GM19467 (cell line): ENCODE results near the gene MAD1L1.
"Not testable (repeated sequence)": the region's sequence is repeated elsewhere in the genome, so short reads cannot be mapped to it uniquely, and the experiment has no call there.

Experiments
- ATAC-seq: cut with Tn5 transposase; IDR thresholded peaks from one replicate; pipeline ENCODE4 v1.9.1; 2021; ENCODE audit warnings: mild to moderate bottlenecking, moderate library complexity; ENCODE audit not compliant: unreplicated experiment

The MAD1L1 gene

DNA sequence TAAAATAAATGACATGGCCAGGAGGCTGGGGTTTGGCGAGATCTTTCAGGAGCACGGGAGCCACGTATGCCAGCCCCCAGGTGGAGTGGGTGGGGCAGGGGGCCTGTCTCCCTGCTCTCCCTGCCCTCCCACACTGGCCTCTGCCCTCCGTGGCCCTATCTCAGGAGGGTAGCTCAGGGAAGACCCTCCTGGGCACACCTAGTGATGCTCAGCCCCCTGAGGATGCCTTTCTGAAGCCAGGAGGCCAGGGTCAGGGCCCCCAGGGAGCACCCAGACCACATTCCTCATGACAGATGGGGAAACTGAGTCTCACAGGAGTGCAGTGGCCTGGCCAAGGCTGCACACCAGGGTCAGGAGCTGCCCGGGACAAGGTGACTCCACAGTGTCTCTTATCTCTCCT, 339.3 kb downstream of the MAD1L1 start:
- ATAC-seq, result no peak

DNA sequence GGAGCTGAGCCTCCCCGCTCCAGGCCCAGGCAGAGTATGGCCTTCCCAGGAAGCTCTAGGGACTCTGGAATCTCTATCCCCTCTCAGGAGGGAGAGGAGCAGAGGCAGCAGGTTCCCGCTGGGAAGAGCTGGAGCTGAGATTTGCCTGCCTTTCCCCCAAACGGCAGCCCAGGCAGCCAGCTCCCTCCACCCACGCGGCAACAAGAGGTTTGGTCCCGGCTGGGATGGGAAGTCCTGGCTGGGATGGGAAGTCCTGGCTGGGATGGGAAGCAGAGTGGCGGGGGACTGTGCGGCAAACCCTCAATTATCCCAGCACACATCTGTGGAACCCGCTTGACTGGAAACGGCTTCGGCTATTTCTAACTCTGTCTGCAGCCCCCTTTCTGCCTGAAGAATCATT, 339.7 kb downstream of the MAD1L1 start:
- no peak for ATAC-seq

DNA sequence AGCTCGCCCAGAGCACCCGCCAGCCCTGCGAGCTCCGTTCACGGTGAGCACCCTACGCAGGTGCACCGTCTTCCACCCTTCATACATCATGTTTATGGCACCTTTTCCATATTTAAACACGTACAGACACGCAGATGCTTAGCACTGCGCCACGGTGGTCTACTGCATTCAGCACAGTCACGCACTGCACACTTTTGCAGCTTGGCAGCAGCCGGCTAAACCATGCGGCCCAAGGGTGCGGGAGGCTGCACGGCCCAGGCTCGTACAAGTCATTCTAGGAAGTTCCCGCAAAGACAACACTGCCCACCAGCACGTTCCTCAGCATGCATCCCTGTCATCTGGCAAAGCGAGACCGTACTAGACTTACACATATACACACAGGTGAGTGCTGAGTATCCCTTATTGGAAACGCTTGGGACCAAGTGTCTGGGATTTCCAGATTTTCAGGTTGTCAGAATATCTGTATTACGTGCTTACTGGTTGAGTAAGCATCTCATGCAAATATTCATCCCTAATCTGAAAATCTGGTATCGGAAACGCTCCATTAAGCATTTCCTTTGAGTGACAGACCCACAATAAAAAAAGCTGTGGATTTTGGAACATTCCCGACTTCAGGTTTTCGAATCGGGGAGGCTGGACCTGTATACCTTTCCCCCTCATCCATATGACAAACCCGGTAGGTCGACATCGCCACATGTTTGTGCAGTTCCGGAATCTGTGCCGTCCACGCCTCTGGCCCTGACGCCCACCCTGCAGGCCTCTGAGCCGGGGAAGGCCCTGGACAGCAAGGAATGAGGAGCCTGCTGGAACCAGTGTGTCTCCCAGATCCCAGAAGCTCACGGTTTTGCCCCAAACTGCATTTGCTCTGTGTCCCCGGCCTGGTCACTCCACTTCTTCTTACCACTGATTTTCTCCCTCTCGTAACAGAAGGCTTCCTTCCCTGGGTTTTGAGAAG, 340.5 kb downstream of the MAD1L1 start:
- ATAC-seq, result no peak

DNA sequence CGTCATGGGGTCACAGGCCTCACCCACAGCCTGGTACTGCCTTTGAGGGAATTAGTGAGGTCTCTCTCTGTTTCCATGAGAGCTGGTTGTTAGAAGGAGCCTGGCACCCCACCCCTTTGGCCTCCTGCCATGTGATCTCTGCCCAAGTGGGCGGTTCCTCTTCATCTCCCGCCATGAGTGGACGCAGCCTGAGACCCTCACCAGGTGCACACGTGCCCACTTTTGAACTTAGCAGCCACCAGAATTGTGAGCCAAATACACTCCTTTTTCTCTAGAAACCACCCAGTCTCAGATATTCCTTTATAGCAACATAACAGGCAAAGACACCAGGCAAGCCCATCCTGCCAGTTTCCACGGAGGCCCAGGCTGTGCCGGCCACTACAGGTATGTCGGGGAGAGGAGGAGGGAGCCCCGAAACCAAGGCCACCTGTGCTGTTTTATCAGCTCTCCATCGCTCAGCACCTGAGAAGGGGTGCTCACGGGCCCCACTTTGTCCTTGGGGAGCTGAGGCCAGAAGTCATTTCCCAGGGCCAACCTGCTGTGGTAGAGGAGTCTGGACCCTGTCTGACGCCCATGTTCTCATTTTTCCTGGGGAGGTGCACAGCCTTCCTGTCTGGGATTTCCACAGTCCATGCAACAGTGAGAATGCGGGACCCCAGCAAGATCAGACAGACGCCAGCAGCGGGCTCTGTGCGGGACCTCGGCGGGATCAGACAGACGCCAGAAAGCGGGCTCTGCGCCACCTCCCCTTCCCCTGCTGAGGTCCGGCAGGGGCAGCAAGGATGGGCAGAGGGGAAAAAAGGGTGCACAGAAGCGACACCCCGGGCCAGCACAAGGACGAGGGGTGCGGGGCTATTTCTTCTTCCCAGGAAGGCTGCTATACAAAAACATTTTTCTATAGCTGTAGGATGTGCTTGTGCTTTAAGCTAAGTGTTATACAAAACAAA, 342.2 kb downstream of the MAD1L1 start:
- ATAC-seq, result no peak

DNA sequence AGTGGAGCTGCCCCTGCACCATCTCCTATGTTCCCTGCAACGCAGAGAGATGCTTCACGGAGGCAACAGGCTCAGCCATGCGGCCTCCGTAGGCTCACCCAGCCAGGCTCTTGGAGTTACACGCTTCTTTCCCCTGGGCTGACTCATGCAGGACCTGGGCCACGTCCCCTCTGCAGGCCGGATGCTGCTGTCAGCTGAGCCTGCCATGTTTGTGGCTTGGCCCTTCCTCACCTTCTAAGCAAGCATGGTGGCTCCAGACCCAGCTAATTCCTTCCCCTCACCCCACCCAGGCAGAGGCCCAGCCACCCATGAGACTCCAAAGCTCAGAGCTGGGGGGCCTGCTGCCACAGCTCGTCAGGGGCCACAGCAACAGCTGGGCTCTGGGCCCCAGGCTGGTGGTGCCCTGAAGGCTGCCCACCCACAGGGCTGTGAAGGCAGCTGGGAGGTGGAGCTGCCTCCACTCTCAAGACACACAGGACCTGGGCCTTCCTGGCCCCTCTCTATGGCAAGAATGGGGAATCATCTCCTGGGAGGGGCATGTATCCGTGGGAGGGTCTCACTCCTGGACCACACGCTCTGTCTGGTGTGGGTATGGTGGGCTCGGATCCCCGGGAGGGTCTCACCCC, 343.1 kb downstream of the MAD1L1 start:
- no peak for ATAC-seq

DNA sequence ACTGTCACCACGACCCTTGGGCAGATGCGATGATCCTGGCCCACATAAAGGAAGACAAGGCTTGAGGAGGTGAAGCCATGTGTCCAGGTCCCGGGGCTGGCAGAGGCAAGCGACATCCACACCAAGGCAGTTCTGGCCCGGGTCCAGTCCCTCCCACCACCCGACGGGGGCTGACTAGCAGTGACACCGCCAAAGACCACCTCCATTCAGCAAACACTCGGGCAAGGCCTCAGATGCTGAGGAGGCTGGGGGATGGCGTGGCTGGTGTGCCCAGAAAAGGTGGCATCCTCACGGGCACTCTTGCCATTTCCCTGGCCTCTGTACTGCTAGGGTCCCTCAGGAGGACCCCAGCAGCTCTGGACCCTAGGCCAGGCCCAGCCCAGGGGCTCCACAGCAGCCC, 343.7 kb downstream of the MAD1L1 start:
- ATAC-seq, result no peak

DNA sequence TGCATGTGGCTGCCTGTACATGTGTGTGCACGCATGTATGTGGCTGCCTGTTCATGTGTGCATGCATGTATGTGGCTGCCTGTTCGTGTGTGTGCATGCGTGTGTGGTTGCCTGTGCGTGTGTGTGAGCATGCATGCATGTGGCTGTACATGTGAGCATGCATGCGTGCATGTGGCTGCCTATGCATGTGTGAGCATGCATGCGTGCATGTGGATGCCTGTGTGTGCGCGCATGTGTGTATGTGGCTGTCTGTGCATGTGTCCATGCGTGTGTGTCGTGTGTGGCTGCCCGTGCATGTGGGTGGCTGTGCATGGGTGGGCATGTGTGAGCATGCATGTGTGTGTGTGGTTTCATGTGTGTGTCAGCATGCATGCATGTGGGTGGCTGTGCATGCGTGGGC, 344.3 kb downstream of the MAD1L1 start:
- ATAC-seq, result no peak

DNA sequence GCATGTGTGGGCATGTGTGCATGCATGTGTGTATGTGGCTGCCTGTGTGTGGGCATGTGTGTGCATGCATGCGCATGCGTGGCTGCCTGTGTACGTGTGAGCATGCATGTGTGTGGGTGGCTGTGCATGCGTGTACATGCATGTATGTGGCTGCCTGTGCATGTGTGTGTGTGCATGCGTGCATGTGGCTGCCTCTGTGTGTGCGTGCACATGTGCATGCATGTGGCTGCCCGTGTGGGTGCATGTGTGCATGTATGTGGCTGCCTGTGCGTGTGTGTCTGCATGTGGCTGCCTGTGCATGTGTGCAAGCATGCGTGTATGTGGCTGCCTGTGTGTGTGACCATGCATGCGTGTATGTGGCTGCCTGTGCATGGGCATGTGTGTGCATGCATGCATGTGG, 345.5 kb downstream of the MAD1L1 start:
- no peak for ATAC-seq

DNA sequence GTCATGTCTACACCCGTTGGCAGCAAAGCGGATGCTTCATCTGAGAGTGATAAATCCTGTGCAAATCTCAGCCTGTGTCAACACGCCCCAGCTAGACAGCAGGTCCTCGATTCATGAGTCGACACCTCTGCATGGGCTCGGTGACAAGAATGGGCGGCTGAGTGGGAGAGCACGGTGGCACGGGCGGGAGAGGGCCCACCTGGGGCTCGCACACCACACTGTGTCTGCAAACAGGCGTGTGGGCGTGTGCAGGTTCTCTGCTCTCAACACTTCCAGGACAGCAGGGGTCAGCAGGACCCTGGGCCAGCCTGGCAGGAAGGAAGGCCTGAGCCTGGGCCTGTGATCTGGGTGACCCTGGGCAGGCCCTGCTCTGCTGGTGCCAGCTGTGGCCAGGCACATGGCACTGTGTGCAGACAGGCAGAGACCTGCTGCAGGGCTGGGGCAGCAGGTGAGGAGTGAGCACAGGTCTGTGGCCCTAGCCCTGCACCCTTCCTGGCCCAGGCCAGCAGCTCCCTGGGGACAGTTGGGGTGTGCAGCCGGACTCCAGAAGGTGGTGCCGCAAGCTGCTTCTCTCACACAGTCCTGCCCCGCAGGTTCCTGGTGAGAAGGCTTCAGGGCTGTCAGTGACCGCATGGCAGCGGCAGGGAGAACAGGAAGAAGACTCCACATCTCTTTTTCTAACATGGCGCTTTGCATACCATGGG, 346.2 kb downstream of the MAD1L1 start:
- ATAC-seq, result no peak

DNA sequence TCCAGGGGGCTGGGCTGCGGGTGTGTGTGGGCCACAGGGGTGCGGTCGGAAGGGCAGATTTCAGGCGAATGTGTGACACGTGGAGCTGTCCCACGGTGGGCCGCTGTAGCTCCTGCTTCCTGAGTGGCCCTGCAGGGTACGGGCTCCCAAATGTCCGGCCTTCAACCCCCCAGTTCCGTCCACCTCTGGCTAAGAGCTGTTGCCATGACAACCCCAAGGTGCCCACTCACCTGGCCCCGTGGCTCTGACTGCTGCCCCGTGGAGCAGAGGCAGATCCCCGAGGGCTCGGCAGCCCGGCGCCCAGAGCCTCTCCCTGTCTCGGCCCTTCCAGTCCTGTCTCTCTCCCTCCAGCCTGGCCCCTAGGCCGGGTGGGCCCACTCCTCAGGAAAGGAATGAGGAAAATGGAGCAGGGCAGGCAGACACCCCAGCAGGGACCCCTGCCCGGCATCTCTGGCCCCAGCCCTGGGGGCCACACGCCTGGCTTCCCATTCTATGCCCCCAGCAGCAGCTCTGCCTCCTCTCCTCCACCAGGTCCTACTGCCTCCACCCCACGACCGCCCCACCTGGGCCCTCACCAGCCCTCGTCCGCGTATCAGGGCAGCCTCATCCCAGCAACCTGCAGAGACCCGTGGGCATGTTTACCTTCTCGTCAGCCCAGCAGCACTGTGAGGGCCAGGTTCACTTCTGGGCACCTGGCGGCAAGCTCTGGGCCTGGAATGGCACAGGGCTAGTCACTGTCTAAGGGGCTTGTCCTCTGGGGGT, 347.1 kb downstream of the MAD1L1 start:
- no peak for ATAC-seq

DNA sequence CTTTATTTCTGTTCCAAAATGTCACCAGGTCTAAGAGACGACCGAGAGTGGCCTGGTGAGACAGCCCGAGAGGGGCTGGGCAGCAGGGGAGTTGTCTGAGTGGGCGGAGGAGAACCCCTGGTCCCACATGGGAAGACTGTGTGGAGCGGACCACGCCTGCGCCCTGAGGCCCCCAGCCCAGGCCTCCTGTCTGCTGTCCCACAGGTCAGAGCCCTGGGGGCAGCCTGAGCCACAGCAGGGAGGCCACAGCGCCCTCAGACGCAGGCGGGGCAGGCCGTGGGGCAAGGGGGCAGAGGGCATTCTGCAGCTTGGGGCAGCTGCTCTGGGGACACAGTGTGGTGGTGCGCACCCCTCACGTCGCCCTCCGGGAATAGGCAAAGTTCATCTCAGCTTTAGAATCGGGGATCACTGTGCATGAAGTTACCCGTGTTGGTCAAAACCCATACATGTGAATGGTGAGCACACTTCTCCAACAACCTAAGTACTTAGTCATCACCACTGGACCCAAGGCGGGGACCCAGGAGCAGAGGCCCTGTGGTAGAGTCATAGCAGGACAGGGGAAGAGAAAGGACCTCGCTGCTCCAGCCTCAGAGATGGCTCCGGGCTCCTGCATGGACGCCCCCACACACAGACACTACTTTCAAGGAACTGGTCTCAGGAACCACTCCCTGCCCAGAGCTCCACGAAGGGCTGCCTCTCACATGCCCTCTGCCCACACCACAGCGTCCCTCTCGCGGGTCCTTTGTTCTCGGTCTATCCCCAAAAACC, 348.0 kb downstream of the MAD1L1 start:
- no peak for ATAC-seq

DNA sequence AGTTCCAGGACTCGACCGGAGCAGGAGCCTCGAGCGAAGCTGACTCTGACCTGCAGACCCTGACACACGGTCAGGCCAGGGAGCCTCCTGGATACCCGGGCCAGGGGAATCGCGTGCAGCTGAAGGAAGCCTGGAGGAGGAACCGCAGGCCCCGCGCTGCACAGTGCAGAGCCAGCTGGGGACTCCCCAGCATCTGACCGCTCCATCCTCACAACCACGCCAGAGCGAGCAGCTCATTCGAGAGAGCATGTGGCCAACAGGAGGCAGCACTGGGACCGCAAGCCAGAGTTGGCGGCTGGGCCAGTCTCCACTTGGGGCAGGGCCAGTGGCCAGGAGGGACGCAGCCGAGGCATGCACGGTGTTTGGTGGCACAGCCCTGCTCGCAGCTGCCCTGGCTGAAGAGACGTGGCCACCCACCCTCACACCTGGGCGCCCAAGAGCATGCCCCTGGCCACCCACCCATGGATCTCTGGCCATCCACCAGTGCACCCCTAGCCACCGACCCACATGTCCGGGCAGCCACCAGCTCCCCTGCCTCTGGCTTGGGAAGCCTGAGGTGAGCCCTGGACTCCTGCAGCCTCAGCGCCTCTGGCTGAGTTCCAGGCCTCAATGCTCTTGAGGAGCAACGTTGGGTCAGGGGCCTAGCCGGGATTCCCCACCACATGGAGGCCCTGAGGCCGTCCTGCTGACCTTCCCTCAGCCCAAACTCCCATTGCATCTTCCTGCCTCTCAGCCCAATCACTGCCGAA, 348.7 kb downstream of the MAD1L1 start:
- no peak for ATAC-seq

DNA sequence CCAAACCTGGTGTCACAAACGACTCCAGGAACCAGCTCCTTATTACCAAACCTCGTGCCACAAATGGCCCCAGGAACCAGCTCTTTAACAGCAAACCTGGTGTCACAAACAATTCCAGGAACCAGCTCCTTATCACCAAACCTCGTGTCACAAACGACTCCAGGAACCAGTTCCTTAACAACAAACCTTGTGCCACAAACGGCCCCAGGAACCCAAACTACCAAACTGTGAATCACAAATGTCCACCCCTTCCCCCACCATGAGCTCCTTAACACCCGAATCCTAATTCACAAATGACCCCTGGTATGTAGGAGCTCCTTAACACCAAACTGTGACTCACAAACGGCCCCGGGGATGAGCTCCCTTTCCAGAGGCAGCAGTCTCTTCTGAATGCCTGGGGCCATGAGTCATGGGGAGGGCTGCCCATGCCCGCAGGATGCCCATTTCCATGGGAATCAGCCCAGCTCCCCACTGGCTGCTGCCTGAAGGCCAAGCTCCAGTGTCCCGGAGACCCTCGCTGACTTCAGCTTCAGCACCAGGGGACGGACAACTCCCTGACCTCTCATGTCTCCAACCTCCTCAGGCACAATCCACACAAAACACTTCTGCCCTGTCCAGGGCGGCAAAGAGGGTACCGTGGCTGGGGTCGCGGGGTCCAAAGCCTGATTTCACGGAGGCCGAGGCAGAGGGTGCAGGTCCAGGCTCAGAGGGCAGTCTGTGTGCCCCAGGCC, 349.5 kb downstream of the MAD1L1 start:
- ATAC-seq, result no peak

DNA sequence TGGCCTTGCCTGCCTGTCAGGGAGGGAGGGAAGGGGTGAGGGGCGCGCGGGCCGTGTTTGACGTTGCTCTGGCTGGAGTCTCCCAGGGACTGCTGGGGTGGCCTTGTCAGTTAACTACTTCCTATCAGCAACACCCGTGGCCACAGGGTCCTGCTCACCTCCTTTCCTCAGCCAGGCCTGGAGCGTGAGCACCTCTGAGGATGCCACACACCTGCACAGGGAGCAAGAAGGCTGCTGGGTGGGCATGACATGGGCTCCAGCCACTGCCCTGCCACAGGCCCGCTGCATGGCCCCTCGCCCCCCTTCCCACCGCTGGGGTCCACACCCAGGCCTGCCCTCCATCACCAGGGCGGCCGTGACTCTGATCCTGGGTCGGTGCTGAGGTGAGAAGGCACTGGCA, 350.3 kb downstream of the MAD1L1 start:
- no peak for ATAC-seq

DNA sequence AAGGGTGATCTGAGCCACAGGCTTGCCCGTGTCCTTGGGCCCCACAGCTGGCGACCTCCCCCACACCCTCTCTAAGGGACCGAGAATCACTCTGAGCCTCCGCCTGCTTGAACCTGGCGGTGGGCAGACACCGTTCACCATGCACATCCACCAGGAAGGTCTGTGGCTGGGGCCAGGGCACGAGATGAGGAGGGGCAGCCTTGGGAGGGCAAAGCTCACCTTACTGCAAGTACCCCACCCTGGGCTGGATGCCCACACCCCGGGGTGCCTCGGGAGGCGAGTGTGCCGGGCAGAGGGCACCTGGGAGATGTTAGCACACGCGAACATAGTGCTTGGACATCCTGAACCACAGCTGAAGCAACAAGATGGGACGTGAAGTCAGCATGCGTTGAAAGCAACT, 350.8 kb downstream of the MAD1L1 start:
- no peak for ATAC-seq

DNA sequence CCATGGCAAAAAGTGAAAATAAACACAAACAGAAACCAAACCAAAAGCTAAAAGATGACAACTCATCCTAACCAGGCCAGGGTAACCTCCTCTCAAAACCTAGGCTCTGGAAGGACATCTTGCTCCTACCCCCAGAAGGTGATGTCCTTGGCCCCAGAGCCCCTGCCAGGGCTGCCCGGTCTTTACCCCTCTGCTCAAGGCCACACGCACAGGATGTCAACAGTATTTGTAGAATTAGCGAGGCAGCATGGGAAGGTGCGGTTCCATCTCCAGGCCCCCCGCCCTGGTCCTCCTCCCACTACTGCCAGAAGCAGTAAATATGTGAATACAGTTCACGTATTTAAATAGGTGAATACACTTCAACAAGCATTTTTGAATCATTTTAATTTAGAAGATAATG, 356.1 kb downstream of the MAD1L1 start:
- not testable (repeated sequence) for ATAC-seq

DNA sequence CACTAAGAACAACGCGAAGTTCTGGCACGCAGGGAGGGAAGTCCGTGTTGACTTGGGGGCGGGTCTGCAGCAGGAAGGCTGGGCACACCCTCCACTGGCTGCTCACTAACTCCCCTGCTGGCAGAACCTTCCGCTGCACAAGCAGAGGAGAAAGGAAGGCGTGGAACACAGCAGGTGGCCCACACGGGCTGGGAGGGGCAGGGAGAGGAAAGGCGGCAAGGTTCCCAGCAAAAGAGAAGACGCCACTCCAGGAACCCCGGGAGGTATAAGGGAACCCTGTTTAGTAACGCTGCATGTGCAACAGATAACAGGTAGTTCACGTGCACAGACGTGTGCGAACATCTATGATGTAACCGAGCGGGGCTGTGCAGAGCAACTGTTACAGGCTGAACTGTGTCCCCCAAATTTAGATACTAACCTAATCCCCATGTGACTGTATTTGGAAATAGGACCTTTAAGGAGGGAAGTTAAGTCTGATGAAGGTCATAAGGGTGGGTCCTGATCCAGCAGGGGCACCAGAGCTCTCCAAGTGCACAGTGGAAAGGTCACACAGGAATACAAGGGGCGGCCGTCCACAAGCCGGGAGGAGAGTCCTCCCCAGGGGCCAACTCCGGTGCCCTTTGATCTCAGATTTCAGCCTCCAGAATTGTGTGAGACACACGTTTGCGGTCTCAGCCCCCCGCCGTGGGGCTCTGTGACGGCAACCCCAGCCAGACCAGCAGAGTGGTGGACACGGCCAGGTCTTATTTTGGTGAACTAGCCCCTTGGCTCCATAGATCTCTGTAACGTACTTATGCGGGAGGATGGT, 357.1 kb downstream of the MAD1L1 start:
- not testable (repeated sequence) for ATAC-seq
